Prostate gland (tissue), 2 donors: ENCODE measurements around the gene UGDH. TPM values are rescaled to one million over a fixed set of nuclear protein-coding genes. Genes with fewer than 3 reads are reported as not detected.

Experiments
- DNase-seq: peaks from one replicate; pipeline ENCODE4 v3.0.0-alpha.2; 2019; ENCODE audit warnings: low spot score
- H3K27ac ChIP-seq, 2 donors: fragments of 200-600 bp; sonication (generic); 2 replicates each; pipeline ENCODE4 v1.5.1; 2017 to 2019
- H3K27me3 ChIP-seq: fragments of 200-600 bp; sonication (generic); replicated peaks from 2 replicates; pipeline ENCODE4 v1.5.1; 2019; ENCODE audit not compliant: insufficient read depth
- H3K36me3 ChIP-seq, 2 donors: fragments of 200-600 bp; sonication (generic); 1 replicate in 1 of 2; 2 replicates in 1 of 2; pipeline versions ENCODE4 v1.5.1 to v1.8.1; 2017 to 2019
- H3K4me1 ChIP-seq: fragments of 200-600 bp; sonication (generic); replicated peaks from 2 replicates; pipeline ENCODE4 v1.5.1; 2019
- H3K4me3 ChIP-seq, 2 donors: fragments of 200-600 bp; sonication (generic); 2 replicates each; pipeline ENCODE4 v1.5.1; 2017 to 2019
- H3K9me3 ChIP-seq: fragments of 200-600 bp; sonication (generic); 2 replicates; pipeline ENCODE4 v1.5.1; 2017
- CTCF ChIP-seq, 4 experiments: fragments of 200-600 bp in 2 of 4; fragments of 450-650 bp in 2 of 4; sonication (generic) in 2 of 4; IDR thresholded peaks; 1 replicate in 3 of 4; 2 replicates in 1 of 4; pipeline ENCODE4 v1.5.1; 2016 to 2019; ENCODE audit warnings: antibody characterized with exemption in 4 of 4, mild to moderate bottlenecking in 2 of 4, moderate library complexity in 2 of 4
- POLR2A ChIP-seq: fragments of 450-650 bp; IDR thresholded peaks from one replicate; pipeline ENCODE4 v1.6.1; 2016; ENCODE audit warnings: antibody characterized with exemption, mild to moderate bottlenecking
- POLR2AphosphoS5 ChIP-seq: sonication (generic); formaldehyde crosslinking; IDR thresholded peaks from one replicate; pipeline ENCODE4 v1.6.1; 2017; ENCODE audit warnings: antibody characterized with exemption
- WGBS: methylation state at CpG from one replicate; pipeline ENCODE4 v1.1.5; 2018; 5-methylcytosine and 5-hydroxymethylcytosine counted together
- intact Hi-C: fragments of 100-400 bp; cut with DNase I; formaldehyde crosslinking; loops from one replicate; pipeline ENCODE4 v1.14.2; 2022
- total RNA-seq, 2 donors: library from RNA; depleted of rRNA; stranded (reverse); fragments of >200 nt; gene quantifications; one replicate each; pipeline ENCODE4 v1.1.0, GENCODE V29; 2016

The UGDH gene
- total RNA-seq, 2 donors from 2014 or later: 59.0 to 147 TPM

DNA sequence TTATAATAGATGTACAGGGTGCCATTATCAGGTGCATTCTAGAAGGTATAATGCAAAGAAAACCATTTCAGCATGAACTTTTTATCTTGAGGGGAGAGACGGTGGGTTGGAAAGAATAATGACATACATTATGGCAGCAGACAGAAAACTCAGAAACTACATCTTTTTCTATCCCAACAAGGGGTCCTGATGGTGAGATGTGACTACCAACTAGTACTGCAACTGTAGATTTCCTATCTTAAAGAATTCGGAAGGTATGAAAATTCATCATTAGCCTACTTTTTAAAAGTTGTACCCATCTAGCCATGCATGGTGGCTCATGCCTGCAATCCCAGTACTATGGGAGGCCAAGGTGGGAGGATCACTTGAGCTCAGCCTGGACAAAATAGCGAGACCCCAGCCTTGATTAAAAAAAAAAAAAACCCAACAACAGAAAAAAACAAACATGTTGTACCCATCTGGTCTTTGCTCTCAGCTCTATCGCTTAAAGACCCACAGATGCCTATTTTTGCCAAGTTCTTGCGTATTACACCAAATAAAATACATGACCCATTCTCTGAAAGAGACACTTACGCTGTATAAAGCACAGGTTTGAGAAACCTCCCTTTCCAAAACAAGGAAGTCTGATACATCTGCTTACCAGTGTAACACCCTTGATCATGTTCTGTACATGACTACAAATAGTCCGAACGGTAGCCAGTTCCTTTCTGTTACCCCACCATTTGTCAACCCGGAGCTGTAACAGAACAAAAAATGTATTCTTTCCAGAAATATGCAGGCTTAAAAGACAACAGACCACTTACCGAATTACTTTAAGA is 70.1 kb downstream of the UGDH start:
- Histone ChIP-seq H3K4me3 (peak overlapping the region; percentile 68 to 75), H3K27ac (peak overlapping the region in 1 of 2 donors; percentile 92), H3K9me3 (no peaks in the 10 kb centered on the region), H3K36me3 (peaks cover 5 to 10% of the 10 kb centered on the region in 2 donors), H3K27me3 (no peaks in the 10 kb centered on the region), H3K4me1 (peaks cover 6% of the 10 kb centered on the region)
- TF ChIP-seq POLR2A: no peak
- no peak for TF ChIP-seq CTCF (IDR thresholded peaks at IDR 0.05)
- no peak for TF ChIP-seq POLR2AphosphoS5
- DNase-seq: no peak
- WGBS: 70% methylated on average over 10 of the region's 10 CpGs
- intact Hi-C loops: loop anchor here (5.0 to 10.0 kb wide), 2 partner anchors 92 to 600 kb away; partner anchors contain the start of genes N4BP2 and RFC1

DNA sequence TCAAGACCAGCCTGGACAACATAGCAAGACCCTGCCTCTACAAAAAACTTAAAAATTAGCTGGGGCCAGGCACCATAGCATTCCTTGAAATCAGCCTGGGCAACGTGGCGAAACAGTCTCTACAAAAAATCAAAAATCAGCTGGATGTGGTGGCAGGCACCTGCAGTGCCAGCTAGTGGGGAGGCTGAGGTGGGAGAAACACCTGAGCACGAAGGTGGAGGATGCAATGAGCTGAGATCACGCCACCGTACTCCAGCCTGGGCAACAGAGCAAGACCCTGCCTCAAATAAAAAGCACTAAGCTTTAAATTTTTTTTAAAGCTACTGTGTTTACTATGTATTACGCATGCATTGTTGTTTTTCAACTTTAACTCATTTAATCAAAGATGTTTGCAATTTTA is 71.8 kb downstream of the UGDH start:
- Histone ChIP-seq H3K4me3 (no peak overlapping the region), H3K36me3 (peaks cover 5 to 10% of the 10 kb centered on the region in 2 donors)

DNA sequence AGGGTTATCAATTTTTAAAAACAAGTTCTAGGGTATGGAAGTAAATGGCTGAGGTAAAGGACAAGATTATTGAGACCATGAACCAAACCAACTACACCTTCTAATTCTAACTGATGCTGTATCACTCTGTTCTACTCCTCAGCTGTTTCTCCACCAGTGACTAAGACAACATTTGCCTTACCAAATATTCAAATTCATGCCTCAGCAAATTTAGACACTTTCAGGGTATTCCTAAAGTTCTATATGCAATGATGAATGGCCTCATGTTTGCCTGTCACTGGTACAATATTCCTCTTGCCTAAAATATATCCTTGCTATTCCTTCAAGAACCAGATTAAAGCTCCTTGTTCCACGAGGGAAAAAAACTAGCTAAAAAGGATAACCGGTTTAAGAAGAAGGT is 73.5 kb downstream of the UGDH start:
- Histone ChIP-seq H3K36me3 (peaks cover 5 to 10% of the 10 kb centered on the region in 2 donors), H3K27me3 (no peaks in the 10 kb centered on the region), H3K4me3 (no peak overlapping the region), H3K9me3 (no peaks in the 10 kb centered on the region), H3K27ac (no peak overlapping the region), H3K4me1 (peaks cover 6% of the 10 kb centered on the region)
- intact Hi-C loops: loop anchor here (10.0 kb wide), 1 partner anchor 89 kb away; the partner anchor contains the start of gene RFC1
- TF ChIP-seq POLR2A: no peak
- no peak for TF ChIP-seq CTCF (IDR thresholded peaks at IDR 0.05)
- no peak for TF ChIP-seq POLR2AphosphoS5
- DNase-seq: no peak
- WGBS: 76% methylated on average over 2 of the region's 2 CpGs

More for the DNA sequence above, 71.8 kb downstream of the UGDH start:
- H3K9me3 ChIP-seq: no peaks in the 10 kb centered on the region
- no peak for DNase-seq
- no peak overlapping the region for H3K27ac ChIP-seq
- intact Hi-C loops: loop anchor here (5.0 to 10.0 kb wide), 2 partner anchors 91 to 602 kb away; partner anchors contain the start of genes N4BP2 and RFC1
- WGBS: 94% methylated on average over 6 of the region's 6 CpGs
- H3K27me3 ChIP-seq: no peaks in the 10 kb centered on the region
- peaks cover 6% of the 10 kb centered on the region for H3K4me1 ChIP-seq
- TF ChIP-seq POLR2AphosphoS5 (no peak), POLR2A (no peak), CTCF (IDR thresholded peaks at IDR 0.05) (no peak)

DNA sequence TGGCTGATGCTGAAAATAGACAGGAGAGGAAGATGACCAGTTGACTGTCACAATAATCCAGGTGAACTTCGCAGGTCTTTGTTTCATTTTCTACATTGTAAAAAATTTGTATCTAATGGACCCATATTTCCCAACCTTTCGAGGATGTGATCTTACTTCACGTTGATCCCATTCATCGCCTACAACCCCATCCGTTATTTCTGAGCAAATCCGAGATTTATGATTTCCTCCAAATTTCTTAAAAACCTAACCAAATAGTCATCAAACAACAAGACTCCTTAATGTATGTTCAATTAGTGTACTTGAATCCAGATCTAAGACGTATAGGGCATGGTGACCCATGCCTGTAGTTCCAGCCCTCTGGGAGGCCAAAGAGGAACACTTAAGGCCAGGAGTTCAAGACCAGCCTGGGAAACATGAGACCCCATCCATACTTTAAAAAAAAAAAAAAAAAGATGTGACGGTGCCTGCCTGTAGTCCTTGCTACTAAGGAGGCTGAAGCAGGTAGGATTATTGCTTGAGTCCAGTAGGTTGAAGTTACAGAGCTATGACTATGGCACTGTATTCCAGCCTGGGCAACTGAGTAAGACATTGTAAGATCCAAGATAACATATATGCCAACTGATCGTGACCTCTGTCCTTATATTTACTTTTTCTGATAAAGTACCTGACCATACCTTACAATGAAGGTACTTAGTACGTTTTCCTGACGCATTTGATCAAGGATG is 74.2 kb downstream of the UGDH start:
- TF ChIP-seq POLR2A (no peak), POLR2AphosphoS5 (no peak), CTCF (IDR thresholded peaks at IDR 0.05) (no peak)
- no peaks in the 10 kb centered on the region for H3K9me3 ChIP-seq
- intact Hi-C loops: loop anchor here (10.0 kb wide), 1 partner anchor 88 kb away; the partner anchor contains the start of gene RFC1
- H3K27me3 ChIP-seq: no peaks in the 10 kb centered on the region
- DNase-seq: no peak
- 85% methylated on average over 11 of the region's 11 CpGs for WGBS
- H3K27ac ChIP-seq: no peak overlapping the region
- H3K4me3 ChIP-seq: no peak overlapping the region
- peaks cover 5 to 10% of the 10 kb centered on the region in 2 donors for H3K36me3 ChIP-seq
- H3K4me1 ChIP-seq: peaks cover 6% of the 10 kb centered on the region
